ENCODE measurements around the gene TUBGCP2. TPM values are rescaled to one million over a fixed set of nuclear protein-coding genes. Genes with fewer than 3 reads are reported as not detected.

Gene TUBGCP2
- total RNA-seq, 1 experiment from 2014 or later: 93.7 TPM

Small RNAs within 50 kb of the gene (microRNA-seq; reads per million reads assigned to microRNA genes)
- not detected for gene MIR202 (ENCODE audit: unreplicated experiment)

Other genes starting within 250 kb of the TUBGCP2 start
- 0.05 TPM for gene ADGRA1, start 220.9 kb downstream of the TUBGCP2 start, total RNA-seq (2021; ENCODE audit: unreplicated experiment)
- gene KNDC1, start 148.7 kb downstream of the TUBGCP2 start, total RNA-seq (2021; ENCODE audit: unreplicated experiment): 2.6 TPM
- not detected for gene UTF1, start 78.7 kb downstream of the TUBGCP2 start, total RNA-seq (2021; ENCODE audit: unreplicated experiment)
- gene VENTX, start 71.0 kb downstream of the TUBGCP2 start, total RNA-seq (2021; ENCODE audit: unreplicated experiment): not detected
- 3.7 TPM for gene ADAM8, start 32.0 kb downstream of the TUBGCP2 start, total RNA-seq (2021; ENCODE audit: unreplicated experiment)
- gene ZNF511, start within 50 bp of the TUBGCP2 start, total RNA-seq (2021; ENCODE audit: unreplicated experiment): 93.8 TPM
- 1.9 TPM for gene CALY, start 28.0 kb upstream of the TUBGCP2 start, total RNA-seq (2021; ENCODE audit: unreplicated experiment)
- gene PRAP1, start 38.5 kb upstream of the TUBGCP2 start, total RNA-seq (2021; ENCODE audit: unreplicated experiment): 0.21 TPM
- gene FUOM, start 49.1 kb upstream of the TUBGCP2 start, total RNA-seq (2021; ENCODE audit: unreplicated experiment): 39.6 TPM
- 165 TPM for gene ECHS1, start 64.5 kb upstream of the TUBGCP2 start, total RNA-seq (2021; ENCODE audit: unreplicated experiment)
- gene PAOX, start 70.4 kb upstream of the TUBGCP2 start, total RNA-seq (2021; ENCODE audit: unreplicated experiment): 9.3 TPM
- gene MTG1, start 85.3 kb upstream of the TUBGCP2 start, total RNA-seq (2021; ENCODE audit: unreplicated experiment): 96.4 TPM
- 0.64 TPM for gene SPRN, start 115.8 kb upstream of the TUBGCP2 start, total RNA-seq (2021; ENCODE audit: unreplicated experiment)
- gene SCART1, start 145.1 kb upstream of the TUBGCP2 start, total RNA-seq (2021; ENCODE audit: unreplicated experiment): 0.57 TPM
- 1.1 TPM for gene CYP2E1, start 218.5 kb upstream of the TUBGCP2 start, total RNA-seq (2021; ENCODE audit: unreplicated experiment)